Lower leg skin (tissue), 4 donors: ENCODE data around the gene SLC35B2. TPM values are rescaled to one million over a fixed set of nuclear protein-coding genes. Genes with fewer than 3 reads are reported as not detected.
"Not testable (repeated sequence)": the region's sequence is repeated elsewhere in the genome, so short reads cannot be mapped to it uniquely, and the experiment has no call there.

Experiments
- DNase-seq, 2 donors: peaks; one replicate each; pipeline ENCODE4 v3.0.0-alpha.2; 2019; ENCODE audit warnings: low spot score in 2 of 2
- H3K4me3 ChIP-seq: fragments of 200-600 bp; sonication (generic); 2 replicates; pipeline ENCODE4 v1.5.1; 2017; ENCODE audit warnings: mild to moderate bottlenecking, low read depth; ENCODE audit not compliant: poor library complexity, severe bottlenecking
- POLR2A ChIP-seq, 2 donors: fragments of 450-650 bp; IDR thresholded peaks; one replicate each; pipeline ENCODE4 v1.6.1; 2016 to 2017; ENCODE audit warnings: antibody characterized with exemption in 2 of 2, mild to moderate bottlenecking in 1 of 2, moderate library complexity in 1 of 2
- WGBS, 2 donors: methylation state at CpG; one replicate each; pipeline ENCODE4 v1.1.5; 2018; 5-methylcytosine and 5-hydroxymethylcytosine counted together
- intact Hi-C: fragments of 100-400 bp; cut with DNase I; formaldehyde crosslinking; loops from one replicate; pipeline ENCODE4 v1.15.0; 2023; ENCODE audit warnings: low total_unique reads
- total RNA-seq, 4 donors: library from RNA; depleted of rRNA; stranded (reverse); fragments of >200 nt; gene quantifications; one replicate each; pipeline ENCODE4 v1.1.0, GENCODE V29; 2016
- TF ChIP-seq, protein P1 (sequence below), 3 donors: fragments of 450-650 bp; IDR thresholded peaks; one replicate each; pipeline ENCODE4 v1.5.1; 2016; ENCODE audit warnings: antibody characterized with exemption in 3 of 3, mild to moderate bottlenecking in 3 of 3, moderate library complexity in 2 of 3

Gene SLC35B2
- total RNA-seq, 4 donors from 2014 or later: 18.0 to 40.6 (median 32.6) TPM

DNA sequence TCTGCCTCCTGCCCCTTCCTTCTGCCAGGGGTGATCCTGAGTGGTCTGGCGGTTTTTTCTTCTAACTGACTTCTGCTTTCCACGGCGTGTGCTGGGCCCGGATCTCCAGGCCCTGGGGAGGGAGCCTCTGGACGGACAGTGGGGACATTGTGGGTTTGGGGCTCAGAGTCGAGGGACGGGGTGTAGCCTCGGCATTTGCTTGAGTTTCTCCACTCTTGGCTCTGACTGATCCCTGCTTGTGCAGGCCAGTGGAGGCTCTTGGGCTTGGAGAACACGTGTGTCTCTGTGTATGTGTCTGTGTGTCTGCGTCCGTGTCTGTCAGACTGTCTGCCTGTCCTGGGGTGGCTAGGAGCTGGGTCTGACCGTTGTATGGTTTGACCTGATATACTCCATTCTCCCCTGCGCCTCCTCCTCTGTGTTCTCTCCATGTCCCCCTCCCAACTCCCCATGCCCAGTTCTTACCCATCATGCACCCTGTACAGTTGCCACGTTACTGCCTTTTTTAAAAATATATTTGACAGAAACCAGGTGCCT lies 23.7 kb downstream of the SLC35B2 start:
- TF ChIP-seq, protein P1, sequence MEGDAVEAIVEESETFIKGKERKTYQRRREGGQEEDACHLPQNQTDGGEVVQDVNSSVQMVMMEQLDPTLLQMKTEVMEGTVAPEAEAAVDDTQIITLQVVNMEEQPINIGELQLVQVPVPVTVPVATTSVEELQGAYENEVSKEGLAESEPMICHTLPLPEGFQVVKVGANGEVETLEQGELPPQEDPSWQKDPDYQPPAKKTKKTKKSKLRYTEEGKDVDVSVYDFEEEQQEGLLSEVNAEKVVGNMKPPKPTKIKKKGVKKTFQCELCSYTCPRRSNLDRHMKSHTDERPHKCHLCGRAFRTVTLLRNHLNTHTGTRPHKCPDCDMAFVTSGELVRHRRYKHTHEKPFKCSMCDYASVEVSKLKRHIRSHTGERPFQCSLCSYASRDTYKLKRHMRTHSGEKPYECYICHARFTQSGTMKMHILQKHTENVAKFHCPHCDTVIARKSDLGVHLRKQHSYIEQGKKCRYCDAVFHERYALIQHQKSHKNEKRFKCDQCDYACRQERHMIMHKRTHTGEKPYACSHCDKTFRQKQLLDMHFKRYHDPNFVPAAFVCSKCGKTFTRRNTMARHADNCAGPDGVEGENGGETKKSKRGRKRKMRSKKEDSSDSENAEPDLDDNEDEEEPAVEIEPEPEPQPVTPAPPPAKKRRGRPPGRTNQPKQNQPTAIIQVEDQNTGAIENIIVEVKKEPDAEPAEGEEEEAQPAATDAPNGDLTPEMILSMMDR (IDR thresholded peaks at IDR 0.05): no peak
- no peak for TF ChIP-seq POLR2A (IDR thresholded peaks at IDR 0.05)
- 56 to 60% methylated on average over 11 to 14 of the region's 14 CpGs for WGBS, 2 donors
- DNase-seq: no peak
- H3K4me3 ChIP-seq: no peak overlapping the region
- intact Hi-C loops: no loop called here

DNA sequence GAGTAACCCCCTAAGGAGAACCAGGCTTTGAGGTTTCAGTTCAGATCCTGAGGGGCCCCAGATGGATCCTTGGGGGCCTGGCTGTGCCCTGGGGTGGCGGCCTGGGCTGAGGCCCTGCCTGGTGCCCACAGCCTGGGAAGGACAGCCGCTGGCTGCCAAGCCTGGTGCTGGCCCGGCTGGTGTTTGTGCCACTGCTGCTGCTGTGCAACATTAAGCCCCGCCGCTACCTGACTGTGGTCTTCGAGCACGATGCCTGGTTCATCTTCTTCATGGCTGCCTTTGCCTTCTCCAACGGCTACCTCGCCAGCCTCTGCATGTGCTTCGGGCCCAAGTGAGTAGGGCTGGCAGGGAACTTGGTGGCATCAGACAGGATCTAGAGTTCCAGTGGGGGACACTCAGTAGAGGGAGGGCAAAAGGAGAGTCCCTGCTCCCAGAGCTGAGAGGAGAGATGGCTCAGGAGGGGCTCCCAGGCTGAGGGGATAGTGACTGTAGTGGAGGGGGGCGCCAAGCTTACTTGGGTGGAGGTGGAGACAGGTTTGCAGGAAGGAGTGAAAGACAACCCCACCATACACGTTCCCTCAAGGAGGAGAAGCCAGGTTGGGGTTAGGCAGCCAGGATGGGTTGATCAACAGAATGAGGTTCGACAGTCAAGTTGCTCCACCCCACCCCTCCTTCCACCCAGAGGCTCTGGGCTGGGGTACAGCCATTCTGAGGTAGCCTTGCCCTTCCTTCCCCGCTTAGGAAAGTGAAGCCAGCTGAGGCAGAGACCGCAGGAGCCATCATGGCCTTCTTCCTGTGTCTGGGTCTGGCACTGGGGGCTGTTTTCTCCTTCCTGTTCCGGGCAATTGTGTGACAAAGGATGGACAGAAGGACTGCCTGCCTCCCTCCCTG lies 24.4 kb downstream of the SLC35B2 start:
- no peak for TF ChIP-seq POLR2A (IDR thresholded peaks at IDR 0.05)
- TF ChIP-seq, protein P1 (IDR thresholded peaks at IDR 0.05): no peak
- H3K4me3 ChIP-seq: no peak overlapping the region
- intact Hi-C loops: no loop called here
- WGBS, 2 donors: 80 to 82% methylated on average over 15 to 16 of the region's 16 CpGs
- DNase-seq: no peak

DNA sequence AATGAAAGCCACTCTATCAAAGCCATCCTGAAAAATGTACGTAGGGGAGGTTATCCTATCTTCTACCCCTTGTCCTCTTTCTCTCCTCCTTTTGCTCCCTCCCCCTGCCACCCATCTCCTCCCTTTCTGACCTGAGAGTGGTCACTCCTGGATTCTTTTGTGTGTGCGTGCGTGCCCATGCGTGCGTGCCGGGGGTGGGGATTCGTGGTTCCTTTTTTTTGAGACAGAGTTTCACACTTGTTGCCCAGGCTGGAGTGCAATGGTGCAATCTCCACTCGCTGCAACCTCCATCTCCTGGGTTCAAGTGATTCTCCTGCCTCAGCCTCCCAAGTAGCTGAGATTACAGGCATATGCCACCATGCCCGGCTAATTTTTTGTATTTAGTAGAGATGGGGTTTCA lies 25.9 kb downstream of the SLC35B2 start:
- H3K4me3 ChIP-seq, DNase-seq, intact Hi-C loops: not testable (repeated sequence)
- WGBS, 2 donors: 87 to 92% methylated on average over 9 of the region's 9 CpGs

DNA sequence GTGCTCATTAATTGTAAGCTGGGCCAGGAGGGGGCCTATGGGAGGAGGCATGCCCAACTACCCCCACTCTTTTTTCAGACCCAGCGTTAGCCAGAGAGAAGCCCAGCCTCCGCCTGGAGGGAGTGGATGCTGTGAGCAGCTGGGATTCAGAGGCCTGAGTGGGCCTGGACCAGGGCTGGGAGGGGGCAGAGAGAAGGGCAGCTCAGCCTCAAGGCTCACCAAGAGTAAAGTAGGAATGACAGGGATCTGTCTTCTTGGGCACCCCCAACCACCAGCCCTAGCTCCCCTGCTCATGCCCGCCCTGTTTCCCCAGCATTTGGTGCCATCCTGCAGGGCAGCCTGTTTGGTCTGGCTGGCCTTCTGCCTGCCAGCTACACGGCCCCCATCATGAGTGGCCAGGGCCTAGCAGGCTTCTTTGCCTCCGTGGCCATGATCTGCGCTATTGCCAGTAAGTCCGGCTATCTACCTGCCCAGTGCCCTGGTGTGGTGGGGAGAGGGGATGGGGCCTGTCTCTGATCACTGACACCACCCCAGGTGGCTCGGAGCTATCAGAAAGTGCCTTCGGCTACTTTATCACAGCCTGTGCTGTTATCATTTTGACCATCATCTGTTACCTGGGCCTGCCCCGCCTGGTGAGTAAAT lies 27.2 kb downstream of the SLC35B2 start:
- intact Hi-C loops: no loop called here
- no peak for DNase-seq
- no peak overlapping the region for H3K4me3 ChIP-seq
- WGBS, 2 donors: 92 to 95% methylated on average over 10 of the region's 10 CpGs
- no peak for TF ChIP-seq POLR2A (IDR thresholded peaks at IDR 0.05)
- TF ChIP-seq, protein P1 (IDR thresholded peaks at IDR 0.05): no peak

DNA sequence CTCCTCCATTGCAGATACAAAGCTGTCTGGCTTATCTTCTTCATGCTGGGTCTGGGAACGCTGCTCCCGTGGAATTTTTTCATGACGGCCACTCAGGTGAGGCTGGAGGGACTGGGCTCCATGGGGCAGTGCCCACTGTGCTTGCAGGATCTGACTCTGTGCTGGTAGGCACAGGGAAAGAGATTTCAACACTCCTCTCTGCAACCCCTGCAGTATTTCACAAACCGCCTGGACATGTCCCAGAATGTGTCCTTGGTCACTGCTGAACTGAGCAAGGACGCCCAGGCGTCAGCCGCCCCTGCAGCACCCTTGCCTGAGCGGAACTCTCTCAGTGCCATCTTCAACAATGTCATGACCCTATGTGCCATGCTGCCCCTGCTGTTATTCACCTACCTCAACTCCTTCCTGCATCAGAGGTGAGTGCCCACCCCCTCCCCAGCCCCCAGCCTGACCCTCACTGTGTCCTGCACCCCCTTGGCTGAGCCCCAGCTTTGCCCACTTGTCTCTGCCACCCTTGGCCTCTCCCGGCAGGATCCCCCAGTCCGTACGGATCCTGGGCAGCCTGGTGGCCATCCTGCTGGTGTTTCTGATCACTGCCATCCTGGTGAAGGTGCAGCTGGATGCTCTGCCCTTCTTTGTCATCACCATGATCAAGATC lies 27.8 kb downstream of the SLC35B2 start:
- no peak overlapping the region for H3K4me3 ChIP-seq
- WGBS, 2 donors: 86 to 88% methylated on average over 11 of the region's 11 CpGs
- intact Hi-C loops: no loop called here
- TF ChIP-seq POLR2A (IDR thresholded peaks at IDR 0.05): no peak
- TF ChIP-seq, protein P1 (IDR thresholded peaks at IDR 0.05): no peak
- no peak for DNase-seq

DNA sequence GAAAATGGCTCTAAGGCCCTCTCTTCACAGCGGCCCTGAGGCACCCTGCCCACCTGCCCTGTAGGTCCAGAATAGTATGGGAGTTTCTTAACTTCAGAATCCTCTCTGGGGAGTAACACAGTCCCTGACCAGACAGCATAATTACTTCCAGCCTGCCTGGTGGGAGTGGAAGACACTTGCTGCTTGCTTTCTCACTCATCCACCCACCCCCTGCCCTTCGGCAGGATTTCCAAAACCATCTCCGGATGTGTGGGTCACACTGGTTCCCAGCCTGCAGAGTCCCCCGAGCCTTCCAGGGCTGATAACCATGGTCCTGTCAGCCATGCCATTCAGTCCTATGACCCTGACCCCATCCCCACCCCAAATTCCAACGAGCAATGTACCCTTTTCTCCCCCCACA lies 28.5 kb downstream of the SLC35B2 start:
- TF ChIP-seq, protein P1 (IDR thresholded peaks at IDR 0.05): no peak
- no peak for TF ChIP-seq POLR2A (IDR thresholded peaks at IDR 0.05)
- intact Hi-C loops: no loop called here
- WGBS, 2 donors: 72 to 87% methylated on average over 5 of the region's 5 CpGs

More for the DNA sequence above, 28.5 kb downstream of the SLC35B2 start:
- H3K4me3 ChIP-seq: no peak overlapping the region
- no peak for DNase-seq
